Small intestine (tissue), 7 donors: Measurements from ENCODE around the gene UGT1A10. TPM values are rescaled to one million over a fixed set of nuclear protein-coding genes. Genes with fewer than 3 reads are reported as not detected.

Experiments used
- DNase-seq, 2 donors: peaks; one replicate each; pipeline versions ENCODE4 v3.0.0 to v3.0.0-alpha.2; 2013
- FAIRE-seq: peaks from 2 replicates; lab custom pipeline; 2012; peaks lifted over from hg19 to GRCh38; lab: Jason Lieb, UNC
- H3K27ac ChIP-seq, 3 donors: one replicate each; pipeline ENCODE4 v1.5.1; 2013; ENCODE audit warnings: low read length in 2 of 3, mild to moderate bottlenecking in 2 of 3, control low read depth in 1 of 3, inconsistent platforms in 1 of 3, low read depth in 1 of 3, moderate library complexity in 1 of 3
- H3K27me3 ChIP-seq, 3 donors: one replicate each; pipeline ENCODE4 v1.6.1; 2013; ENCODE audit warnings: low read length in 3 of 3, inconsistent platforms in 1 of 3; ENCODE audit not compliant: control insufficient read depth in 3 of 3, insufficient read depth in 3 of 3
- H3K36me3 ChIP-seq, 3 donors: one replicate each; pipeline ENCODE4 v1.6.1; 2013; ENCODE audit warnings: low read length in 3 of 3, inconsistent platforms in 1 of 3, low read depth in 1 of 3, mild to moderate bottlenecking in 1 of 3, moderate library complexity in 1 of 3; ENCODE audit not compliant: control insufficient read depth in 3 of 3, insufficient read depth in 2 of 3
- H3K4me1 ChIP-seq, 3 donors: one replicate each; pipeline ENCODE4 v1.6.1; 2013; ENCODE audit warnings: low read length in 2 of 3, inconsistent platforms in 1 of 3, low read depth in 1 of 3, mild to moderate bottlenecking in 1 of 3, moderate library complexity in 1 of 3; ENCODE audit not compliant: control insufficient read depth in 3 of 3, insufficient read depth in 2 of 3
- H3K4me3 ChIP-seq, 3 donors: one replicate each; pipeline ENCODE4 v1.5.1; 2013; ENCODE audit warnings: low read length in 3 of 3, control low read depth in 1 of 3, inconsistent platforms in 1 of 3, low read depth in 1 of 3, mild to moderate bottlenecking in 1 of 3, moderate library complexity in 1 of 3
- H3K9me3 ChIP-seq, 2 donors: one replicate each; pipeline ENCODE4 v1.6.1; 2013; ENCODE audit warnings: low read depth in 1 of 2, low read length in 1 of 2; ENCODE audit not compliant: control insufficient read depth in 2 of 2, insufficient read depth in 1 of 2
- WGBS, 3 donors: extraction: QIAGEN DNeasy Blood & Tissue Kit; methylation state at CpG; one replicate each; pipeline ENCODE4 v1.1.7; 2013; 5-methylcytosine and 5-hydroxymethylcytosine counted together
- polyA plus RNA-seq, 4 donors: library from polyadenylated mRNA; stranded (reverse) in 3 of 4; unstranded in 1 of 4; fragments of 200-250 nt in 3 of 4; fragments of 120-200 nt in 1 of 4; gene quantifications; one replicate each; pipeline versions ENCODE4 v1.2.1 to v1.2.3, GENCODE V29; 2013
- donor health status: healthy with polysubstance abuse.
- donor health status: control.
- donor health status: control.
- donor health status: Bipolar disorder and iron deficiency.
- donor health status: healthy.

Gene UGT1A10
- polyA plus RNA-seq, 4 donors = 0.27 to 30.0 (median 18.5) TPM

DNA sequence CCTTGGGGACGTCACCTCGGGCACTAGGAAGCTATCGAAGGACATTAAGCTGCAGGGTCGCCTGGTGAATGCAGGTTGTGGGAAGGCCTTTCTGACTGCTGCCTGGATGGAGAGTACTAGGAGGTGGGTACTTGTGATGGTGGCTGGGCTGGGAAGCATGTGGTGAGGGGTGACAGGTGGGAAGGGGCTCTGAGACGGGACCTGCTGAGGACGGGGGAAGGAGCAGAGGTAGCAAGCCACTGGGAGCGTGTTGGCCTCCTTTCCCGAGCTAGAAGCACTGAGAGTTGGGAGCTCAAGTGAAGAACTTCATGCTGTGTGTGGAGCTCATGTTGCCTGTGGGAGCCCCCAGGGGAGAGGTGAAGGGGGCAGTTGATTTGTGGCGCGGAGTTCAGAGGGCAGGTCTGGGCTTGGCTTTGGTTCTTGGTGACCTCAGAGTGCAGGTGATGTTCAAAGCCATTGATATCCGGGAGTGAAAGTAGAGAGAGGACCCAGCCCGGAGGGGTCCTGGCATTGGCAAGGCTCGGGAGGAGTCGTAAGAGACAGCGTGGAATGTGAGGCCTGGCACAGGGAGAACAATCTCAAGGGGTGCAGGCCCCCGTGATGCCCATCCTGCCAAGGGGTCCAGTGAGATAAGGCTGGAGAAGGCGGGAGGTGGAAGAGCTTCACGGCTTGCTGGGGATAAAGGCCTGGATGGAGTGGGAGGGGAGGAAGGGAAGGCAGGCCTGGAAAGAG is 155.1 kb downstream of the UGT1A10 start:
- H3K36me3 ChIP-seq = no peaks in the 10 kb centered on the region
- WGBS, 3 donors = 86 to 91% (median 90%) methylated on average over 18 of the region's 18 CpGs
- H3K4me1 ChIP-seq = peaks cover 0 to 14% (median 0%) of the 10 kb centered on the region in 3 donors
- H3K27me3 ChIP-seq = no peaks in the 10 kb centered on the region
- no peak overlapping the region for H3K27ac ChIP-seq
- DNase-seq = no peak
- no peaks in the 10 kb centered on the region for H3K9me3 ChIP-seq
- no peak overlapping the region for H3K4me3 ChIP-seq
- FAIRE-seq = no peak

DNA sequence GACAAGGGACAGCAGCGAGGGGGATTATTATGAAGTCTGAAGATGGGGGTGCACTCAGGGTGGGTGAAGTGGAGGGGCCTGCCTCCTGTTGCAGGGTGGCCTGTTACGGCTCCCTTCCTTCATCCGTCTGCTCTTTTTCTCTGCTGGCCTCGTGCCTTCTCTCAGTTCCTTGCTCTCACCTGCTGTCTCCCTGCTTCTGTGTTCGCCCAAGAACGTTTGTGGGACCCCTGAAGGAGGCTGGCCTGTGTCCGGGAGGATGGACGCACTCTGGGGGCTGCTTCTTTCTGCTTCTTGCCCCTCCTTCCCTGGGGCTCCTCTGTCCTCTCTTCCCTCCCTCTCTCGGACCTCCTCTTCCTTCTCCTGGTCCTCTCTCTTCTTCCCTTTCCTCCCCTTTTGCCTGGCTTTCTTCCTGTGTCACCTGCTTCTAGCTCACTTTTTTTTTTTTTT is 155.7 kb downstream of the UGT1A10 start:
- Histone ChIP-seq H3K4me3 (no peak overlapping the region), H3K9me3 (no peaks in the 10 kb centered on the region), H3K36me3 (no peaks in the 10 kb centered on the region), H3K4me1 (peaks cover 0 to 14% (median 0%) of the 10 kb centered on the region in 3 donors), H3K27ac (no peak overlapping the region), H3K27me3 (no peaks in the 10 kb centered on the region)
- DNase-seq (no peak), FAIRE-seq (no peak)
- 82 to 90% (median 84%) methylated on average over 9 of the region's 9 CpGs for WGBS, 3 donors

DNA sequence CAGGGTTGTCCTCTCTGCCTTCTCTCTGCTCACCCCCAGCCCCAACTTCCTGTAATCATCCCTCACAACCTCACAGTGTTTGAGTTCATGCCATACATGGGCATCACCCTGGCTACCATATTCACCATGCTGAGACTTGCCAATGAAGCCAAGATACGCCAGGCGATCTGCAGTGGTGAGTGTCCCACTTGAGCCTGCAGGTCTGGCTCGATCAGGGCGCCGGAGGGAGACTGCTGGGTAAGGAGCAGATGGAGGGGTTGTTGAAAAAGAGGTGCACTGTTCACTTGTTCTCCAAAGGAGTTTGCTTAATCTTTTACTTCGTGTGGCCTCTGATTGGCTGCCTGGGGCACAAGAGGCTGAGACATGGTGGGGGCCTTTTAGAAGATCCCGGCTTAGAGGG is 156.5 kb downstream of the UGT1A10 start:
- Histone ChIP-seq H3K27ac (no peak overlapping the region), H3K4me3 (no peak overlapping the region), H3K27me3 (no peaks in the 10 kb centered on the region), H3K9me3 (no peaks in the 10 kb centered on the region), H3K36me3 (no peaks in the 10 kb centered on the region), H3K4me1 (peaks cover 0 to 14% (median 0%) of the 10 kb centered on the region in 3 donors)
- 89 to 91% (median 89%) methylated on average over 7 of the region's 7 CpGs for WGBS, 3 donors
- FAIRE-seq = no peak
- DNase-seq = no peak

DNA sequence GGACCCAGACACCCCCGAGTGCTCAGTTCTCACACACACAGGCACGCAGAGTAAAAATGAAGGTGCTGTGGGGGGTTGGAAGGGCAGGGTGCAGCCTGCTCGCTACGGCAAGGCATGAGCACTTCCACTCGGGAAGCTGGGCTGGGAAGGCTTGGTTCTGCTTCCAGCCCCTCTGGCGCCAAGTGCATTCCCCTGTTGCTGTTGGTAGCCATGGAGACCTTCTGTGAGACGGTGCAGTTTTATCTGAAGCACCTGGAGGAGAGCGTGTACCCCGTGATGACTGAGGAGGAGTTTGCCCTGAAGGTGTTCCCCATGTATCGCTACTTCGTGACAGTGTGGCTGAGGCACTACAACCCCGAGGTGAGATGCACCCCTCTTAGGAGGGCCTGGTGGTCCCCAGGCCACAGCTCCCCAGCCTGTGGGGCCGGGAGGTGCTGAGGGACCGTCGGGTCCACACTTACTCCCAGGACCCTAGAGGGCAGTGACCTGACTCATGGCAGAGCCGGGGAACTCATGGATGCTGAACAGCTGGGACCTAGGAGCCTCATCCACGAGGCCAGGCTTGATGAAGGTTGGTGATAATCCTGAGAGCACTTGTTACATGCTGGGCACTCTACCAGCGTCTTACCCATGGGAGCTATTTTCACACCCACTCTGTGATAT is 157.3 kb downstream of the UGT1A10 start:
- Histone ChIP-seq H3K4me3 (no peak overlapping the region), H3K27me3 (no peaks in the 10 kb centered on the region), H3K36me3 (no peaks in the 10 kb centered on the region), H3K9me3 (no peaks in the 10 kb centered on the region), H3K4me1 (peaks cover 0 to 14% (median 0%) of the 10 kb centered on the region in 3 donors), H3K27ac (peak overlapping the region in 1 of 3 donors; percentile 30)
- peak; percentile 11 to 74 for DNase-seq
- no peak for FAIRE-seq
- WGBS, 3 donors = 40 to 67% (median 44%) methylated on average over 18 of the region's 18 CpGs

DNA sequence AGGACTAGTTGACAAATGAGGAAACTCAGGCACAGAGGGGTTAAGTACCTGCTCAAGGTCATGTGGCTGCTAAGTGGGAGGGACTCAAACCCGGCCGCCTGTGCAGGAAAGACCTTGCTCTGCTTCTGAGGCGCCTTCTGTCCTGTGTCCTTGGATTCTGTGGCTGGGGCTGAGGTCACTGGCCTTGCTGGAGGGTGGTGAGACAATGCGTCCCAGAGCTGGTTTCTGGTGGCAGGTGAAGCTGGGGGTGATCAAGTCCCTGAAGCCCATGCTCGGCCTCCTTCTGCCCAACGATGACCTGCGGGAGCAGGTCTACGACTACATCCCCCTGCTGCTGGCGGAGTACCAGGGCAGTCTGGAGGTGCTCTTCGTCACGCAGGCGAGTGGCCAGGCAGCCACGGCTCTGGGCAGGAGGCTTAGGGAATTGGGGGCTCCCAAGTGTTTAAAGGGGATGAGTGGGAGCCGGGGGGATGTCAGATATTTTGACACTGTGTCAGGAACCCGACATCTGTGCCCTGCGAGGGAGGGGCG is 157.9 kb downstream of the UGT1A10 start:
- H3K27me3 ChIP-seq = no peaks in the 10 kb centered on the region
- WGBS, 3 donors = 76 to 79% (median 76%) methylated on average over 17 of the region's 17 CpGs
- FAIRE-seq (no peak), DNase-seq (peak in 1 of 2 donors; percentile 38)
- H3K4me1 ChIP-seq = peaks cover 0 to 14% (median 0%) of the 10 kb centered on the region in 3 donors
- H3K27ac ChIP-seq = no peak overlapping the region
- no peaks in the 10 kb centered on the region for H3K9me3 ChIP-seq
- H3K36me3 ChIP-seq = no peaks in the 10 kb centered on the region
- no peak overlapping the region for H3K4me3 ChIP-seq

DNA sequence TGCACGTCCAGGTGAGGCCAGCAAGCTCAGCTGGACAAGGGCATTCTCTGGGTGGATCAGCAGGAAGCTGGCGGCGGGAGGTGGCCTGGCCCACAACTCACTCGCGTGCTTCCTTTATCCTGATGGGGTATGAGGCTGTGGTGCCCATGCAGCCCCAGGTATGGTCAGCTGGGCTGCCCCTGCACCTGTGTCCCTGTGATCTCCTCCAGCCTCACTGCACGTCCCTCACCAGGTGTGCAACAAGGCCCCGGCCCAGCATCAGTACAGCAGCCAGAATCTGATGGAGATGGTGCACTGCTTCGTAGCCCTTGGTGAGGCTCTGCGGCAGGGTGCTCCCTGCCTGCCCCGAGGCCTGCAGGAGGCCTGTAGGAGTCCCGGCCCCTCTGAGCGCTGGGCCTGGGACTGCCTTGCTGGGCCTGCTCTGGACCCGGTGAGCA is 159.5 kb downstream of the UGT1A10 start:
- H3K9me3 ChIP-seq = no peaks in the 10 kb centered on the region
- 94 to 97% (median 95%) methylated on average over 13 of the region's 13 CpGs for WGBS, 3 donors
- FAIRE-seq = no peak
- no peaks in the 10 kb centered on the region for H3K36me3 ChIP-seq
- H3K4me3 ChIP-seq = no peak overlapping the region
- no peak overlapping the region for H3K27ac ChIP-seq
- DNase-seq = no peak
- peaks cover 0 to 14% (median 0%) of the 10 kb centered on the region in 3 donors for H3K4me1 ChIP-seq
- H3K27me3 ChIP-seq = no peaks in the 10 kb centered on the region

DNA sequence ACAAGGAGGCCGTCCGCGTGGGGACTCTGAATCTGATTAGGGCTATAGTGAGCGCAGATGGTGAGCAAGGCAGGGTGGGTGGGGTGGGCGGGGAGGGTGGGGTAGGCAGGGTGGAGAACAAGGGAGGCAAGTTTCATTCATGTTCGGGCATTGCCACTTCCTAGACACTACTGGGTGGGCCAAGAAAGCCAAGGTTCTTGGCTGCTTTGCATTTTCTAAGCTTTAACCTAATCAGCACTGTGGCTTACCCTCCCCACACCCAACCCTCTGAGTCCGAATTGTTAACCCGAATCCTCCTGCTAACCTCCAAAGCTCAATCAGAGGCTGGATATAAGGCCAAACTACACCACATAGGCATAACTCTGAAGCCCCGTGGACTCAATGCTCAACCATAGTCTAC is 160.0 kb downstream of the UGT1A10 start:
- FAIRE-seq (no peak), DNase-seq (no peak)
- peaks cover 0 to 14% (median 0%) of the 10 kb centered on the region in 3 donors for H3K4me1 ChIP-seq
- no peaks in the 10 kb centered on the region for H3K27me3 ChIP-seq
- no peak overlapping the region for H3K4me3 ChIP-seq
- H3K9me3 ChIP-seq = no peaks in the 10 kb centered on the region
- 82 to 95% (median 90%) methylated on average over 9 of the region's 9 CpGs for WGBS, 3 donors
- H3K36me3 ChIP-seq = no peaks in the 10 kb centered on the region
- no peak overlapping the region for H3K27ac ChIP-seq

DNA sequence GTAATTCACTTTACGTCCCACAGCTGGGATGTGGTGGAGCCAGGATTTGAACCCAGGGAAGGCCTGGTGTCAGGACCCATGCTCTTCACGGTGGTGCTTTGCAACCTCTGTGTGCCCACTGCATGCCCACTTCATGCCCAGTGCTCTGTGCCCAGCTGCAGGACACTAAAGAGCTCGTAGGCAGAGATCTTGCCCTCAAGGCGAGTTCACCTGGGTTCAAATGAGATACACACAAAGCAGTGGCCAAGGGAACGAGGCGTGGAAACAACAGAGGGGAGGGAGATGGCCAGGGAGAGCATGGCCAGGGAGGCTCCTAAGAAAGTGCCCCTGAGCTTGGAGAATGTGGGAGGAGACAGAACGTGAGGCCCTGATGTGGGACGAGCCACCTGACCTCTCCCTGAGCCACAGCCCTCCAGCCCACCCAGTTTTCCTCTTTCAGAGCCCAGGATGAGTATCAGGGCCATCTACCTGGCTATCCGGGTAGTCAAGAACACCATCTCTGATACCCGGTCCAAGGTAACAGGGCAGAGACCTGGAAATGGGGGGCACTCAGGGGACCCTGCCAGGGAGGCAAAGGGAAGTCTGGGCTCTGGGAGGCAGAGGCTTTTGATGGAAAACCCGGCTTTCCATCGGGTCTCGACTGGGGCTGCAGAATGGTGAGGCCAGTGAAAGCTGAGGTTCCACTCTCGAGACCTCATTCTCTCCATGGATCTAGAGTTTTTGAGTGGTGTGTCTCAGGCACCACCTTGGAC is 162.3 kb downstream of the UGT1A10 start:
- H3K4me3 ChIP-seq = no peak overlapping the region
- no peaks in the 10 kb centered on the region for H3K27me3 ChIP-seq
- FAIRE-seq (no peak), DNase-seq (no peak)
- no peaks in the 10 kb centered on the region for H3K9me3 ChIP-seq
- 81 to 84% (median 84%) methylated on average over 14 of the region's 14 CpGs for WGBS, 3 donors
- peaks cover 0 to 7% (median 0%) of the 10 kb centered on the region in 3 donors for H3K4me1 ChIP-seq
- no peaks in the 10 kb centered on the region for H3K36me3 ChIP-seq
- no peak overlapping the region for H3K27ac ChIP-seq
